Activated CD4-positive, CD25-positive, alpha-beta regulatory T cell treated with anti-CD3 and anti-CD28 coated beads, Interleukin-2, amount 50 U/mL, for 16 hours (primary cell): ENCODE measurements around the gene PNMT.

Experiments
- DNase-seq: peaks from one replicate; pipeline ENCODE4 v3.0.0-alpha.2; 2020; ENCODE audit warnings: low read depth, low spot score

PNMT gene

DNA sequence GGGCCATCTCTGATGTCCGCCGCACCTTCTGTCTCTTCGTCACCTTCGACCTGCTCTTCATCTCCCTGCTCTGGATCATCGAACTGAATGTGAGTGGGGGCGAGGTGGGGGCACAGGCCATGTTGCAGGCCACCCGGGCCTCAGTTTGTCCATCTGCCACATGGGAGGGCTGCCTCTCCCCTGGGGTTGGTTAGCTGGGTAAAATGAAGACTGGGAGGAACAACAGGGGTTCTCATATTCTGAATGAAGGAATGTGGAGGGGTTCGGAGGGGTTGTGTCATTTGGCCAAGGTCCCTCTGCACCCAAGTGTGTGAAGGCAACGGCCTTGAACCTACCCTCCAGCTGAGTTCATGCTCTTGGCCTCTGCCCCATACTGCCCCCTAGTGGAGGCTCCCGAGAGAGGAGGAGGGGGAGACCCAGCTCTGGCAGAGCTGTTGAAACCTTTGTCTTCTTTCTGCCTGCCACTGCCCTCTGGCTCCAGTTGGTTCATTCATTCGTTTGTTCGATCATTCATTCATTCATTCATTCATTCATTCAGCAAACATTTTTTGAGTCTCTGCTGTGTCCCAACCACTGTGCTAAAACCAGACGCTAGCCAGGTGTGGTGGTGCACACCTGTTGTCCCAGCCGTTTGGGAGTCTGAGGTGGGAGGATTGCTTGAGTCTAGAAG, 14.5 kb upstream of the PNMT start:
- DNase-seq, result peak; percentile 63

GRCh38 chr17:39655105-39655504, 13.1 kb upstream of the PNMT start:
- DNase-seq, result no peak

DNA sequence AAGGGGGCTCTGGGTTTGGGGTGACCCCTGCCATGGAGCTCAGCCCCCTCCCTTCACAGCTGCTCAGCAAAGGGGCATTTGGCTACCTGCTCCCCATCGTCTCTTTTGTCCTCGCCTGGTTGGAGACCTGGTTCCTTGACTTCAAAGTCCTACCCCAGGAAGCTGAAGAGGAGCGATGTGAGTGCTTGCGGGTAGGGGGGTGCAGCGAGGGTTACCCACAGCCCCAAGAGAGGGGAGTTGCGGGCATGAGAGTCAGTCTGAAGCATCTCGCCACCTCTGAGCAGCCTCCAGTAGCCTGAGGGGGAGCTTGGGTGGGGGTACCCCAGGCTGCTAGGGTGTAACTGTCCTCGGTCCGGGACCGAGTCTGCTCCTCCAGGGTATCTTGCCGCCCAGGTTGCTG, 9.9 kb upstream of the PNMT start:
- no peak for DNase-seq

DNA sequence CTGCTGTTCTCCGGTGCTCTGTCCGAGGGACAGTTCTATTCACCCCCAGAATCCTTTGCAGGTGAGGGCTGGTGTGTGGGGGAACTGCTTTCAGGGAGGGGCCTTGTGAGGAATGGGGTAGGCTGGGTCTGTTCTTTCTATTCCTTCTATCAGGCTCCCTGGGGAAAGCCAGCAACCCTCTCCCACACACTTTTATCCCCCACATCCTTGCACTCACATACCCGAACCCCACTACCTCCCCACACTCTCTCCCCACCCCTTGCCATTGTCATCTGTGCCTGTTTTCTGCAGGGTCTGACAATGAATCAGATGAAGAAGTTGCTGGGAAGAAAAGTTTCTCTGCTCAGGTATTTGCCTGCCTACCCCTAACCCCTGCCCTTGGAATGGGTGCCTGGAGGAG, 9.5 kb upstream of the PNMT start:
- DNase-seq, result no peak

DNA sequence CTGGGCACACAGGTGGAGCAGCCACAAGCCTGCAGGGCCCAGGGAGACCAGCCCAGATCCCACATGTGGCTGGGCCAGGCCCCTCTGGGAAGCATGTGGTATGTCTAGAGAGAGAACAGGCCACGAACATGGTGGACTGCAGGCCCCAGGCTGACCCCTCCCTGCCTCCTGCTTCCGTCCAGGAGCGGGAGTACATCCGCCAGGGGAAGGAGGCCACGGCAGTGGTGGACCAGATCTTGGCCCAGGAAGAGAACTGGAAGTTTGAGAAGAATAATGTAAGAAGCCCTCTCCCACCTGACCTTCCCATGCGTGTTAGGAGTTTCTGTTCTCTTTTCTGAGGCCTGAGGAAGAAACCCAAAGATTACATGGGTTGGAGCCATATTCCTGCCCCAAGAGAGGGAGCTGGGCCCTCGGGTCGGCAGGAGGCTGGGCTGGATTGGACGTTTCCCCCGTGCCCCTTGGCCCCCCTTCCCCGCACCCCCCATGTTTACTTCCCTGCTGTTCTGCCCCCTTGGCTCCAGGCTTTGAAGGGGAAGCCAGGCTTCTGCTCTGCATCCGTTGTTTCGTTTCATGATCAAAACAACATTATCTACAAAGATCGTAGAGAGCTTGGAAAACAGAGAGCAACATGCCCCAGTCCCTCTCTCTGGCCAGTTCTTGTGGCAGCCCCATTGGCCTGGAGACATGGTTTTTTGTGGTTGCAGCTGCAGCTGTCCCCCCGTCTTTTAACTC, 8.8 kb upstream of the PNMT start:
- no peak for DNase-seq

DNA sequence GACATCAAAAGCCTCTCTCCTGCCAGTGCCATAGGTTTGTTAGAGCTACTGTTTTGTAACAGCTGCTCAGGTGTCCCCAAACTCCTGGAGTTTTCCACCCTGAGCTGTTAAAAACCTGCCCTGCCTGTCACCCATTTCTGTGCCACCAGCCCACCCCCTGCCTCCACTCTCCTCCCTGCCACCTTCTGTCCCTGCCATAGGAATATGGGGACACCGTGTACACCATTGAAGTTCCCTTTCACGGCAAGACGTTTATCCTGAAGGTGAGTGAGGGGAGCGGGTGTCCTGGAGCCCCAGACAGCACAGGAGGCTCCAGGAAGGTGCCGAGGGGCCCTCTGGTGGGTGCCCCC, 8.3 kb upstream of the PNMT start:
- DNase-seq, result no peak

GRCh38 chr17:39660397-39661385, 7.6 kb upstream of the PNMT start:
- no peak for DNase-seq

DNA sequence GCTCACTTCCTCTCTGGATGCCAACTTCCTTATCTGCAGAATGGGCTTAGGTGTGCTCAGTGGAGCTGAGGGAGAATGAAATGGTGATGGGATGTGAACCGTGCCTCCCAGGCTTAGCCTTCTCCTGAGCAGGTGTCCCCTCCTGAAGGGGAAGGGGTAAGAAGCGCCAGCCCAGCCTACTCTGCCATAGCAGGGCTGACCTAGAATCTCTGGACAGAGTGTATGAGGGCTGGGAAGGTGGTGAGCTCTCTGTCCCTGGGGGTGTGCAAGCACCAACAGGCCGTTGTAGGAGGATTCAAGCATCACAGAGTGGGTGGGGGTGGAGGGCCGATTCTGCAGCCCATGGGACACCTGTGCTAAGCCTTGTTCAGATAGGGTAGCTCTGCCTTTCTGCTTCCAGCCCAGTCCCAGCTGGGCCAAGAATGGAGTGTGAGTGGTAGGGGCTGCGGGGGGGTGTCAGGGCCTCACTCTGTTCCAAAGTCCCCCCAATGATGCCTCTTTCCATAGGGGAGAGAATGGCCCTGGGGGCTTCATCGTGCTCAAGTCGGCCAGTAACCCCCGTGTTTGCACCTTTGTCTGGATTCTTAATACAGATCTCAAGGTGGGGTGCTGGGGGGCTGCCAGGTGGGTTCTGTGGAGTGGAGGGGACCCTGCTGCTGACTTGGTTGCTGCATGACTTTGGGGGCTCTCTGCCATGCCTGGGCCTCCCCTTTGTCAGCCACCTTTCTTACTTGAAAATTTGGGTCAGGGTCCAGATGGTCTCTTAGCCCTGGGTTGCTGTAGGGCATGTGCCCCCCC, 6.3 kb upstream of the PNMT start:
- DNase-seq, result no peak

DNA sequence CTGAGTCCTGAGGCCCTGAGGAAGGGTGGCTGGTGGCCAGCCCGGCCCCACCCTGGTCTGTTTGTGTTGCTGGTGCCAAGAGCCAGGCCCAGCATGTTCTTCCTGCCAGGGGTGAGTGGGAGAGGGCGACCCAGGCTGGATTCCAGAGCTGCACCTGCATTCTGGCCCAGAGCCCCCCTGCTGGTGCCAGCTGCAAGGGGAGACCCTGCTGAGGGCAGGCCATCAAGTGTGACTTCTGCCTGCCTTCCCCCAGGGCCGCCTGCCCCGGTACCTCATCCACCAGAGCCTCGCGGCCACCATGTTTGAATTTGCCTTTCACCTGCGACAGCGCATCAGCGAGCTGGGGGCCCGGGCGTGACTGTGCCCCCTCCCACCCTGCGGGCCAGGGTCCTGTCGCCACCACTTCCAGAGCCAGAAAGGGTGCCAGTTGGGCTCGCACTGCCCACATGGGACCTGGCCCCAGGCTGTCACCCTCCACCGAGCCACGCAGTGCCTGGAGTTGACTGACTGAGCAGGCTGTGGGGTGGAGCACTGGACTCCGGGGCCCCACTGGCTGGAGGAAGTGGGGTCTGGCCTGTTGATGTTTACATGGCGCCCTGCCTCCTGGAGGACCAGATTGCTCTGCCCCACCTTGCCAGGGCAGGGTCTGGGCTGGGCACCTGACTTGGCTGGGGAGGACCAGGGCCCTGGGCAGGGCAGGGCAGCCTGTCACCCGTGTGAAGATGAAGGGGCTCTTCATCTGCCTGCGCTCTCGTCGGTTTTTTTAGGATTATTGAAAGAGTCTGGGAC, 5.5 kb upstream of the PNMT start:
- no peak for DNase-seq

DNA sequence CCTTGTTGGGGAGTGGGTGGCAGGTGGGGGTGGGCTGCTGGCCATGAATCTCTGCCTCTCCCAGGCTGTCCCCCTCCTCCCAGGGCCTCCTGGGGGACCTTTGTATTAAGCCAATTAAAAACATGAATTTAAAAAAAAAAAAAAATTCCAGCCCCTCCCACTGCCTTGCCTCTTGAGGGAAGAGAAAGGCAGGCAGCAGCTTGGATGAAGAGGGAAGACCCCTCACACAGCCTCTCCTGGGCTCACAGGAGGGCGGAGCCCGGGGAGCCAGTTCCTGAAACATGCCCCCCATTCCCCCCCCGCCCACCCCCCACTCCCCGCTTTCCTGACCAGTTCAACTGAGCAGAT, 4.9 kb upstream of the PNMT start:
- no peak for DNase-seq

DNA sequence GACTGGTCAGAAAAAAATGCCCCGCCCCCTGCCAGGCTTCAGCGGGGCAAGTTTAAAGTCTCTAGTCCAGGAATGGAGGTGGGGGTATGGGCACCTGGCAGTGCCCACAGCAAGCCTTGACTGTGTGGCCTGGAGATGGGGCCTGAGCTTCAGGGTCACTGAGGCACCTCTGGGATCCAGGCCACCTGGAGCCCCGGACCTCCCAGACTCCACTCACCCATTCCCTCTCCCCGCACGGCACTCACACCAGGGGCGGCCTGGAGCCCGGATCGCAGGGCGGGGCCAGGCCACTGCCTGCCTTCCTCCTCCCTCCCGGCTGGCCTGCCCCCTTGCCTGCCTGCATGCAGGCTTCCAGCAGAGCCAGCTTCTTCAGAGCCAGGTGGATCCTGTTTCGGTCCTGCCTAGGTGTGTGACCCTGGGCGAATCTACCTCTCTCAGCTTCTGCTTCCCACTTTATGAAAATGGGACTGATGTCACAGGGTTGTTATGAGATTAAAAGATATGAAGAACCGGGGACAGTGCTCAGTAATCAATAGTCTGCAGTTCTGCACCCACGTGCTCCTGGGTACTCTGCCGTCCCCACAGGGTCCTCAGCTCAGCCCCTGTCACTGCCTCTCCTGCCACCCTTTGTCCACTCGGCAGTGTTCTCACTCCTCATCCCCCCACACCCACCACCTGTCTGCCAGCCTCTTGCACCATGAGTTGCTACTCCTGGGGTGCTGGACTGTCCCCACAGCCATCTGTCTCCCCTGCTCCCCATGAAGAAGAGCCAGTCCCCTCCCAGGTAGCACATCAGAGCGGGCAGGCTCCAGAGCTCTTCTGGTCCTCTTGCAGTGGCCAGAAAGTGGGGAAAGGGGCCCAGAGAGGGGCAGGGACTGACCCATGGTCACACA, 4.3 kb upstream of the PNMT start:
- no peak for DNase-seq

DNA sequence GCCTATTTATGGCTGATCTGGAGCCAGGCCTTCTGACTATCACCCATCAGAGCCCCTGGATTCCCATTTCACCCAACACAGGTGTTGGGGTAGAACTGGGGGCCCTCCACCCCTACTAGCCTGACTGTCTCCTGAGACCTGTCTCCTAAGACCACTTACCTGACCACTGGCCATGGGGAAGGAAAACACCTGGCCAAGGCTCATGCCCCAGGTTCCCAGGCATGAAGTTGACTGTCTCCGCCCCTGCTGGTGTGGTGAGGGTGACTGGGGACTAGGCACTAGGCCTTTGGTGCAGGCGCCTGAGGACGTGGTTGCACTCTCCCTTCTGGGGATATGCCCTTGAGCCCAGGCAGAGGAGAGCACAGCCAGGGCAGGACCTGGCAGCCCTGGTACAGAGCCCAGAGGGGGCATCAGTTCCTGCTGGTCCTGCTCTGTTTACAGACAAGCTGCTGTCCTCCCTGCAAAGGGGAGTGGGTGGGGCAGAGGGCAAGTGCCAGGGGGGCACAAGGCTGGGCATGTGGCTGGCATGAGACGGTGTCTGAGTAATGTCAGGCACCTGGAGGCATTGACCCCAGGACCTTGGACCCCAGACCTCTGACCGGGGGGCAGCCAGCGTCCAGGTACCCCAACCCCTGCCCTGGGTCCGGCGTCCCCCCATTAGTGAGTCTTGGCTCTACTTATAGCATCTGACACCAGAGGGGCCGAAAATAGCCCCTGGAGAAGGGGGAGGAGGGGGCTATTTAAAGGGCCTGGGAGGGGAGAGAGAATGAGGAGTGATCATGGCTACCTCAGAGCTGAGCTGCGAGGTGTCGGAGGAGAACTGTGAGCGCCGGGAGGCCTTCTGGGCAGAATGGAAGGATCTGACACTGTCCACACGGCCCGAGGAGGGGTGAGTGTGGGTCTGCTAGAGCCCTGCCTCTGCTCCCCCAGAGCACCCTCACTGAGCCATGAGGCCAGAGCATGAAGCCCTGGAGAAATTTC, 3.4 kb upstream of the PNMT start, which contains the start of gene TCAP:
Gene TCAP, plus strand, starts transcription at position 769 of the 981 bp plus-strand sequence. Its CDS starts 11 bp downstream, at position 780.
- DNase-seq, result no peak

DNA sequence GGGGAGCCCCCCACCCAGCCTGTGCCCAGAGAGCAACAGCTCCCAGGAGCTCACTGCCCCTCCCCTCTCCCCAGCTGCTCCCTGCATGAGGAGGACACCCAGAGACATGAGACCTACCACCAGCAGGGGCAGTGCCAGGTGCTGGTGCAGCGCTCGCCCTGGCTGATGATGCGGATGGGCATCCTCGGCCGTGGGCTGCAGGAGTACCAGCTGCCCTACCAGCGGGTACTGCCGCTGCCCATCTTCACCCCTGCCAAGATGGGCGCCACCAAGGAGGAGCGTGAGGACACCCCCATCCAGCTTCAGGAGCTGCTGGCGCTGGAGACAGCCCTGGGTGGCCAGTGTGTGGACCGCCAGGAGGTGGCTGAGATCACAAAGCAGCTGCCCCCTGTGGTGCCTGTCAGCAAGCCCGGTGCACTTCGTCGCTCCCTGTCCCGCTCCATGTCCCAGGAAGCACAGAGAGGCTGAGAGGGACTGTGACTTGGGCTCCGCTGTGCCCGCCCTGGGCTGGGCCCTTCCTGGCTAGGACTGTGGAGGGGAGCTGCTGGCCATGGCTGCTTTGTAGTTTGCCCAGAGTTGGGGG, 2.5 kb upstream of the PNMT start:
- DNase-seq, result no peak

GRCh38 chr17:39666231-39666600, 2.0 kb upstream of the PNMT start:
- no peak for DNase-seq

GRCh38 chr17:39666601-39667261, 1.5 kb upstream of the PNMT start:
- no peak for DNase-seq

GRCh38 chr17:39667262-39667944, 850 bp upstream of the PNMT start:
- no peak for DNase-seq
